ENCODE measurements around the gene CROCC2. TPM values are rescaled to one million over a fixed set of nuclear protein-coding genes. Genes with fewer than 3 reads are reported as not detected.

CROCC2 gene
- total RNA-seq, 3 donors from 2014 or later: 0.07 to 0.19 TPM; not detected in 1

DNA sequence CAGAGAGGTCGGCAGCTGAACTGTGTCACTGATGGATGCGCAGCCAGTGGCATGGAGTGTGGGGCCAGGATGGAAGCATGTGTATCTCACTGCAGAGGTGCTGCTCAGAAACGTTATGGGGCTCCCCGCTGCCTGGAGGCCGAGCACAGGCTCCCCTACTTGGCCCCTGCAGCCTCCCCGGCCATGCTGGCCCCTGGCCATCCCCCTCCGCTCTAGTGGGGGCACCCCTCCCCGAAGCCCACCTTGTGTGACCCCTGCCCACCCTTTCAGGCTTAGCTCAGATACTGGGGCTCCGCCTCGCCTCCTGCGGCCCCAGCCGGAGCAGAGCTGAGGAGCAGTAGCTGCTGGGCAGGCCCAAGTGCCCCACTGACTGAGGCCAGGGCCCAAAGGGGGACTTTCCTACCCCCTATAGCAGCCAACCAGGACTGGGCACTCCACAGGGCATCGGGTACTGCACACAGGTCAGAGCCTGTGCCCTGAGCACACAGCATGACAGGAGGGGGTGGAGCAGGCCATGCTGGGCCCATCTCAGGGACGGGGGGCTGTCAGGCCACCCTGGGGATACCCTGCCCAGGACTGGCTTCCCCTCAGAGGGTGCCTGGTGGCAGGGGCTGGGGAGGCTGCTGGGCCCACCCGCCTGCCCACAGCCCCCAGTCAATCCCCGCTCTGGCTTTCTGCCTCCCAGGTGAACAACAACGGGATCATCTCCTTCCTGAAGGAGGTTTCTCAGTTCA is 123.6 kb downstream of the CROCC2 start:
- ATAC-seq (no peak), DNase-seq (no peak)
- TF ChIP-seq, protein P1, sequence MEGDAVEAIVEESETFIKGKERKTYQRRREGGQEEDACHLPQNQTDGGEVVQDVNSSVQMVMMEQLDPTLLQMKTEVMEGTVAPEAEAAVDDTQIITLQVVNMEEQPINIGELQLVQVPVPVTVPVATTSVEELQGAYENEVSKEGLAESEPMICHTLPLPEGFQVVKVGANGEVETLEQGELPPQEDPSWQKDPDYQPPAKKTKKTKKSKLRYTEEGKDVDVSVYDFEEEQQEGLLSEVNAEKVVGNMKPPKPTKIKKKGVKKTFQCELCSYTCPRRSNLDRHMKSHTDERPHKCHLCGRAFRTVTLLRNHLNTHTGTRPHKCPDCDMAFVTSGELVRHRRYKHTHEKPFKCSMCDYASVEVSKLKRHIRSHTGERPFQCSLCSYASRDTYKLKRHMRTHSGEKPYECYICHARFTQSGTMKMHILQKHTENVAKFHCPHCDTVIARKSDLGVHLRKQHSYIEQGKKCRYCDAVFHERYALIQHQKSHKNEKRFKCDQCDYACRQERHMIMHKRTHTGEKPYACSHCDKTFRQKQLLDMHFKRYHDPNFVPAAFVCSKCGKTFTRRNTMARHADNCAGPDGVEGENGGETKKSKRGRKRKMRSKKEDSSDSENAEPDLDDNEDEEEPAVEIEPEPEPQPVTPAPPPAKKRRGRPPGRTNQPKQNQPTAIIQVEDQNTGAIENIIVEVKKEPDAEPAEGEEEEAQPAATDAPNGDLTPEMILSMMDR (IDR thresholded peaks at IDR 0.05): no peak
- H3K9me3 ChIP-seq: peaks cover 17% of the 10 kb centered on the region
- no peak overlapping the region for H3K4me3 ChIP-seq
- no peaks in the 10 kb centered on the region for H3K36me3 ChIP-seq (ENCODE audit: low read depth)
- intact Hi-C loops (cut with DNase I, micrococcal nuclease): no loop called here
- no peaks in the 10 kb centered on the region for H3K4me1 ChIP-seq (ENCODE audit: low read depth)

DNA sequence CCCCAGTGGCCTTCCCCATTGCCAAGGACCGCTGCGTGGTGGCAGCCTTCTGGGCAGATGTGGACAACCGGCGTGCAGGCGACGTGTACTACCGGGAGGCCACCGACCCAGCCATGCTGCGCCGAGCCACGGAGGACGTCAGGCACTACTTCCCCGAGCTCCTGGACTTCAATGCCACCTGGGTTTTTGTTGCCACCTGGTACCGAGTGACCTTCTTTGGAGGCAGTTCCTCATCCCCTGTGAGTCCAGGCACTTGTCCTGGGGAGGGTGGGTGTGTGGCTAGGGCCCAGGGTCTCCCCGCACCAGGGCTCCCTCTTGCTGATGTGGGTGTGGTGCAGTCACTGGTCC is 124.2 kb downstream of the CROCC2 start:
- TF ChIP-seq, protein P1 (IDR thresholded peaks at IDR 0.05): no peak
- no peak for DNase-seq
- Histone ChIP-seq H3K4me1 (ENCODE audit: low read depth) (no peaks in the 10 kb centered on the region), H3K9me3 (peaks cover 12% of the 10 kb centered on the region), H3K36me3 (ENCODE audit: low read depth) (no peaks in the 10 kb centered on the region), H3K4me3 (no peak overlapping the region)
- ATAC-seq: no peak
- intact Hi-C loops (cut with DNase I, micrococcal nuclease): no loop called here

DNA sequence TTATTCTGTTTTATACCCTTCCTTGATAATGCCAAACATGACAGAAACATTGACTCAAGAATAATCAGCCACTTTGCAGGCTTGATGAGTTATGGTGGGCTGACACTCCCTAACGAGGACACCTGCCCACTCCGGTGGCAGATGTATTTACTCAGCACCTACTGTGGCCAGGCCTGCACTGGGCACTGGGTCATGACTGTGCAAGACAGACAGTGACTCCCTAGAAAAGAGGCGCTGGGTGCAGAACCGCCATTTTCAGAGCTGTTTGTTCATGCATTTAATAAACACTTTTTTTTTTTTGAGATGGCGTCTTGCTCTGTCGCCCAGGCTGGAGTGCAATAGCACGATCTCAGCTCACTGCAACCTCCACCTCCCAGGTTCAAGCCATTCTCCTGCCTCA is 124.7 kb downstream of the CROCC2 start:
- ATAC-seq (no peak), DNase-seq (no peak)
- peaks cover 6% of the 10 kb centered on the region for H3K9me3 ChIP-seq
- no peak overlapping the region for H3K4me3 ChIP-seq
- no peaks in the 10 kb centered on the region for H3K4me1 ChIP-seq (ENCODE audit: low read depth)
- TF ChIP-seq, protein P1 (IDR thresholded peaks at IDR 0.05): no peak
- no peaks in the 10 kb centered on the region for H3K36me3 ChIP-seq (ENCODE audit: low read depth)
- intact Hi-C loops (cut with DNase I, micrococcal nuclease): no loop called here

- no peak overlapping the region for H3K4me3 ChIP-seq
- intact Hi-C loops (cut with DNase I, micrococcal nuclease): no loop called here
These were observed 125.5 kb downstream of the CROCC2 start for GRCh38 chr2:241031436-241032165.

GRCh38 chr2:241033336-241033987 is 127.3 kb downstream of the CROCC2 start:
- H3K4me1 ChIP-seq (ENCODE audit: low read depth): peaks cover 4% of the 10 kb centered on the region
- H3K9me3 ChIP-seq: no peaks in the 10 kb centered on the region
- DNase-seq: no peak
- no peaks in the 10 kb centered on the region for H3K36me3 ChIP-seq (ENCODE audit: low read depth)
- no peak for ATAC-seq
- no peak overlapping the region for H3K4me3 ChIP-seq
- TF ChIP-seq, protein P1 (IDR thresholded peaks at IDR 0.05): no peak
- intact Hi-C loops (cut with DNase I, micrococcal nuclease): no loop called here

More at GRCh38 chr2:241031436-241032165, 125.5 kb downstream of the CROCC2 start:
- TF ChIP-seq, protein P1 (IDR thresholded peaks at IDR 0.05): no peak
- no peaks in the 10 kb centered on the region for H3K9me3 ChIP-seq
- DNase-seq: no peak
- no peaks in the 10 kb centered on the region for H3K36me3 ChIP-seq (ENCODE audit: low read depth)
- no peak for ATAC-seq
- no peaks in the 10 kb centered on the region for H3K4me1 ChIP-seq (ENCODE audit: low read depth)

Measured in mucosa of descending colon (tissue), 3 donors.